BE2C (cell line): ENCODE results near the gene CHRNA9. TPM values are rescaled to one million over a fixed set of nuclear protein-coding genes. Genes with fewer than 3 reads are reported as not detected.
"Not testable (repeated sequence)": the region's sequence is repeated elsewhere in the genome, so short reads cannot be mapped to it uniquely, and the experiment has no call there.

Experiments used
- DNase-seq: peaks from one replicate; pipeline ENCODE4 v3.0.0-alpha.2; 2020
- H3K27me3 ChIP-seq: fragments of 250-450 bp; sonication (Bioruptor Pico); 2 replicates; pipeline ENCODE4 v1.5.1; 2020; ENCODE audit warnings: mild to moderate bottlenecking
- H3K36me3 ChIP-seq: fragments of 250-450 bp; sonication (Bioruptor Pico); 2 replicates; pipeline ENCODE4 v1.5.1; 2020; ENCODE audit warnings: mild to moderate bottlenecking
- H3K4me1 ChIP-seq: fragments of 250-450 bp; sonication (Bioruptor Pico); 2 replicates; pipeline ENCODE4 v1.5.1; 2020
- H3K4me3 ChIP-seq: 2 replicates; pipeline ENCODE4 v1.5.1; 2011; ENCODE audit warnings: low read depth, low read length
- H3K9me3 ChIP-seq: fragments of 250-450 bp; sonication (Bioruptor Pico); 2 replicates; pipeline ENCODE4 v1.5.1; 2020
- polyA plus RNA-seq: library from polyadenylated mRNA; unstranded; fragments of >200 nt; gene quantifications from one replicate; pipeline ENCODE4 v1.2.1, GENCODE V29; 2012; ENCODE audit warnings: low read depth, missing spikeins; ENCODE audit not compliant: insufficient read length, insufficient read depth
- TF ChIP-seq, protein P1 (sequence below): IDR thresholded peaks from 2 replicates; pipeline ENCODE4 v1.5.1; 2012; ENCODE audit warnings: mild to moderate bottlenecking, low read depth, low read length

The CHRNA9 gene, protein sequence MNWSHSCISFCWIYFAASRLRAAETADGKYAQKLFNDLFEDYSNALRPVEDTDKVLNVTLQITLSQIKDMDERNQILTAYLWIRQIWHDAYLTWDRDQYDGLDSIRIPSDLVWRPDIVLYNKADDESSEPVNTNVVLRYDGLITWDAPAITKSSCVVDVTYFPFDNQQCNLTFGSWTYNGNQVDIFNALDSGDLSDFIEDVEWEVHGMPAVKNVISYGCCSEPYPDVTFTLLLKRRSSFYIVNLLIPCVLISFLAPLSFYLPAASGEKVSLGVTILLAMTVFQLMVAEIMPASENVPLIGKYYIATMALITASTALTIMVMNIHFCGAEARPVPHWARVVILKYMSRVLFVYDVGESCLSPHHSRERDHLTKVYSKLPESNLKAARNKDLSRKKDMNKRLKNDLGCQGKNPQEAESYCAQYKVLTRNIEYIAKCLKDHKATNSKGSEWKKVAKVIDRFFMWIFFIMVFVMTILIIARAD
- polyA plus RNA-seq, result not detected

DNA sequence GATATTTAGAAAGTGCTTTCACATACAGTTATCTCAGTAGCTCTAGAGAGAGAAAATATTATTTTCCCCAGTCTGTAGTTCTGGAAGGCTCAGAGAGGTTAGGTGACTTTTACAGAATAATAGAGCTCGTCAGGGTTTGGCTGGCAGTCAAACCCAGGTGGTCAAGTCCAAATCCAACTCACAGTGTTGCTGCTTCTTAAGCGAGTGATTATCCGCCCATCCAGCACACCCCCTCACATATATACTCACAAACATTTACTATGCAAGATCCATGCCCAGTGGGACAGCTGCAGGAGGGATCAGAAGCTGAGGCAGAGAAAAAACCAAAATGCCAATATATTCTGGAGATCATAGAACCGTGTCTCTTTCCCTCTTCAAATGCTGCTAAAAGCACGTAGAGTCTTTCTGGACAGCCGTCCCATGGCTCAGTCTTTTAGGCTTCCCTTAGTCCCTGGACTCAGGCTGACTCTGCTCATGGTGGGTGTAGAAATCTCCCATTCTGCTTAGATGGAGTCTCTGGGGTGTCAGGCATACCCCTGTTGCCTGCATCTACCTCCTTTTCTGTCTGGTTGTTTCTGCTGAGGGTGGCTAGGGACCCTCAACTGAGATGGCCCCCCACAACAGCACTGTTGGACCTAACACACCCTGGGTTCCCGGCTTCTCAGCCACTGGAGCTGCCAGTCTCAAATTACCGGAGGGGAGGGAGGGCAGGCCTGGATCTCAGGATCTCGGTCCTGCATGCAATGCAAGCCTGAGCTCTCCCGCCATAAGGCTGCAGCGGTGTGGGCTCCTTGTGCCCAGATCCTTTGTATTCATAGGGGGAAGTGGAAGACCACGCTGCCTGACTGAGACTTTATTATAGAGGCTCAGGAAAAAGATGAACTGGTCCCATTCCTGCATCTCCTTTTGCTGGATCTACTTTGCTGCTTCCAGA is at the start of gene CHRNA9:
Gene CHRNA9 (plus strand): TSS at position 743 of the 934 bp plus-strand sequence. CDS start 135 bp downstream, at position 878.
- H3K4me3 ChIP-seq, result no peak within 1 kb of the TSS
- DNase-seq, result no peak
- TF ChIP-seq, protein P1, sequence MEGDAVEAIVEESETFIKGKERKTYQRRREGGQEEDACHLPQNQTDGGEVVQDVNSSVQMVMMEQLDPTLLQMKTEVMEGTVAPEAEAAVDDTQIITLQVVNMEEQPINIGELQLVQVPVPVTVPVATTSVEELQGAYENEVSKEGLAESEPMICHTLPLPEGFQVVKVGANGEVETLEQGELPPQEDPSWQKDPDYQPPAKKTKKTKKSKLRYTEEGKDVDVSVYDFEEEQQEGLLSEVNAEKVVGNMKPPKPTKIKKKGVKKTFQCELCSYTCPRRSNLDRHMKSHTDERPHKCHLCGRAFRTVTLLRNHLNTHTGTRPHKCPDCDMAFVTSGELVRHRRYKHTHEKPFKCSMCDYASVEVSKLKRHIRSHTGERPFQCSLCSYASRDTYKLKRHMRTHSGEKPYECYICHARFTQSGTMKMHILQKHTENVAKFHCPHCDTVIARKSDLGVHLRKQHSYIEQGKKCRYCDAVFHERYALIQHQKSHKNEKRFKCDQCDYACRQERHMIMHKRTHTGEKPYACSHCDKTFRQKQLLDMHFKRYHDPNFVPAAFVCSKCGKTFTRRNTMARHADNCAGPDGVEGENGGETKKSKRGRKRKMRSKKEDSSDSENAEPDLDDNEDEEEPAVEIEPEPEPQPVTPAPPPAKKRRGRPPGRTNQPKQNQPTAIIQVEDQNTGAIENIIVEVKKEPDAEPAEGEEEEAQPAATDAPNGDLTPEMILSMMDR, result no peak

DNA sequence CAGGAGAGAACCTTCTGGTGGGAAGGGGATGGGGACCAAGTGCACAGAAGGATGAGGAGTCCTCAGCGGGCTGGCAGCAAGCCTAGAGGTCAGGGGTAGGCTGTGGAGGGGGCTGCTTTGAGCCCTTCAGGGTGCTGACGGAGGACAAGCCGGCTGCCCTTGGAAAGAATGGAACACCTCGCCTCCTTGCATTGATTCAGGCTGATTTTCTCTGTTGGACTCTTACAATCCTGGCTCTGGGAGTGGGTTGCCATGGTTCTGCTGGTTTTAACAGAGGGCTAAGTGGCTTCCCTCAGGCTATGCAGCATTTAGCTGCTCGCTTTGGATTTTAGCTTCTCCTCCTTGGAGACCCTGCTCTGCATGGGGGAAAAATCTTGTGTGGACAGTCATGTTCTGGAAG is 49.4 kb upstream of the CHRNA9 start:
- no peaks in the 10 kb centered on the region for H3K9me3 ChIP-seq
- H3K4me1 ChIP-seq, result no peaks in the 10 kb centered on the region
- H3K27me3 ChIP-seq, result no peaks in the 10 kb centered on the region
- no peaks in the 10 kb centered on the region for H3K36me3 ChIP-seq
- no peak overlapping the region for H3K4me3 ChIP-seq
- no peak for DNase-seq
- TF ChIP-seq, protein P1, result no peak

More for the DNA sequence above, at the start of gene CHRNA9:
- no peaks in the 10 kb centered on the region for H3K9me3 ChIP-seq
- no peaks in the 10 kb centered on the region for H3K36me3 ChIP-seq
- peaks cover 24% of the 10 kb centered on the region for H3K4me1 ChIP-seq
- no peaks in the 10 kb centered on the region for H3K27me3 ChIP-seq

DNA sequence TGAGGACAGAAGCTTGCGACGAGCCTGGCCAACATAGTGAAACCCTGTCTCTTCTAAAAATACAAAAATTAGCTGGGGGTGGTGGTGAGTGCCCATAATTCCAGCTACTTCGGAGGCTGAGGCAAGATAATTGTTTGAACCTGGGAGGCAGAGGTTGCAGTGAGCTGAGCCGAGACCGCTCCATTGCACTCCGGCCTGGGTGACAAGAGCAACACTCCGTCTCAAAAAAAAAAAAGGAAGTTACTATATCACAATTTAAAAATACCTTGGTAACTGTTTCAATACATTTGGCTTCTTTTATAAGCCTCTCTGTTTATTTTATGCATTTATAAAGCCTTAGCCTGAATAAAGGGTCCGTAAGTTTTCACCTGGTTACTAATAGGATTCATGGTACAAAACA is 46.6 kb upstream of the CHRNA9 start:
- Histone ChIP-seq H3K27me3 (no peaks in the 10 kb centered on the region), H3K36me3 (no peaks in the 10 kb centered on the region), H3K9me3 (no peaks in the 10 kb centered on the region), H3K4me1 (no peaks in the 10 kb centered on the region), H3K4me3 (no peak overlapping the region)
- TF ChIP-seq, protein P1, result no peak
- DNase-seq, result no peak

DNA sequence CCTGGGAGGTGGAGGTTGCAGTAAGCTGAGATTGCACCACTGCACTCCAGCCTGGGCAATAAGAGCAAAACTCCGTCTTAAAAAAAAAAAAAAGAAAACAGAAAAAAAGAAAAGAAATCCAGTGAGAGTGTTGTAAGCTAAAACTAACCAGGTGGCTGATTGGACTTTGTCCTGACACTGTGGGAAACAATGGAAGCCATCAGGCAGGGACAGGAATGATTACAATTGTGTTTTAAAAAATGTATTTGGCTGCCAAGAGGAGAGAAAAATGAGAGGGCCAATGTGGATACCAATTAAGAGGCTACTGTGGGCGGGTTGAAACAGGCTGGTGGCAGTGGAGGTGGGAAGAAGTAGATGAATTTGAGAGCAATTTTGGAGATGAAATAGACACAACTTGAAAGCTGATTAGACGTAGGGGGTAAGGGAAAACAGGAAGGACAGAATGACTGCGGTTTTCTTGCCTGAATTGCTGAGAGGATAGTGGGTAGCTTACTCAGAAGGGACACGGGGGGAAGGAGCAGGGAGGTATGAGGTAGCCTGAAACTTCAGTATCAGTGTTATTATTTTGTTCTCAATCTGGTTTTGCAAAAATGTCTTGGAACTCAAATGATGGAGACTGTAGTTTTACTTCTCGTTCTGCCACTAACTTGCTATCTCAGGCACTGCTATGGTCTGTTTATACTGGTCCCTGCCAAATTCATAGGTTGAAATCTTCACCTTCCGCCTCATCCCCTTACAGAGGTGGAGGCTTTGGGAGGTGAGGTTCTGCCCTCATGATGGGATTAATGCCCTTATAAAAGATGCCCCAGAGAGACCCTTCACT is 45.6 kb upstream of the CHRNA9 start:
- no peaks in the 10 kb centered on the region for H3K4me1 ChIP-seq
- no peak overlapping the region for H3K4me3 ChIP-seq
- no peaks in the 10 kb centered on the region for H3K36me3 ChIP-seq
- DNase-seq, result no peak
- H3K27me3 ChIP-seq, result no peaks in the 10 kb centered on the region
- H3K9me3 ChIP-seq, result no peaks in the 10 kb centered on the region
- TF ChIP-seq, protein P1, result no peak

DNA sequence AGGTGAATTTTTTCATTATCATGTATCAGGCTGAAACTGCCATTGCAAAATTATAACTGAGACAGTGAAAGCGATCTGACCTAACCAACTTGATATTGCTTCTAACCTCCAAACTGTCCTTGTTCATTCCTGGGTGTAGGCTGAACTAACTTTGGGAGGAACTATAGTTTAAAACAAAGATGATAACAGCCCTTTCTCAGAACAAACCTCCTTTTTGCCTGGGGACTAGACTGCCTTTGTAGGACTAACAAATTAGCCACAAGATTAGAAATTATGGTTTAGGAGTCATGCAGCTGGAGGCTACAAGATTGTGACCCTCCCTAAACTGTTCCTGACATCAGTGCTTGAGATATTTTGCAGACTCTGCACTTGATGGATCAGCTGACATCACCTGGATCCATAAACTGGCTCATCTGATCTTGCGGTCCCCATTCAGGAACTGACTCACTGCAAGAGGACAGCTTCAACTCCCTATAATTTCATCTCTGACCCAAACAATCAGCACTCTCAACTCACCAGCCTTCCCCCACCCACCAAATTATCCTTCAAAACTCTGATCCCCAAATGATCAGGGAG is 44.4 kb upstream of the CHRNA9 start:
- not testable (repeated sequence) for H3K9me3 ChIP-seq, H3K4me1 ChIP-seq, H3K4me3 ChIP-seq, DNase-seq, H3K36me3 ChIP-seq, H3K27me3 ChIP-seq

DNA sequence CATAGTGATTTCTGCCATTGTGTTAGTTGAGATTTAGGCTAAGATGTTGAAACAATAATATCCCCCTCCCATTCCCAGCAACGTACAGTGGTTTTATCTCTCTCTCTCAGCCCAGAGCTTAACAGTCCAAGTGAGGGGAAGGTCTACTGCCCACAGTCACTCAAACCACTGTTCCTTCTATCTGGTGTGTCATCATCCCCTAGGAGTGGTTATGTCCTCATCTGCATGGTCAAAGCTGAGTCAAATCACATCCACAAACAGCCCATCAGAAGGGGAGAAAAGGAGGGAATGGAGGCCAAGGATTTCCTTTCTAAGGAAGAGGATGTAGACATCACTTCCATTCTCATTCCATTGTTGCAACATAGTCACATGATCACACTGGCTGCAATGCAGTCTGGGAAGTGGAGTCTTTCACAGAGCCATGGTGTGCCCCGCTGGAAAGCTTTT is 42.8 kb upstream of the CHRNA9 start:
- TF ChIP-seq, protein P1, result no peak
- Histone ChIP-seq H3K4me1 (no peaks in the 10 kb centered on the region), H3K36me3 (no peaks in the 10 kb centered on the region), H3K27me3 (no peaks in the 10 kb centered on the region), H3K9me3 (no peaks in the 10 kb centered on the region), H3K4me3 (no peak overlapping the region)
- no peak for DNase-seq
